GM23338 (cell line): Measurements from ENCODE around the gene LYZ. TPM values are rescaled to one million over a fixed set of nuclear protein-coding genes. Genes with fewer than 3 reads are reported as not detected.

ENCODE experiments used
- ATAC-seq: fragments of 200-7000 bp; cut with Tn5 transposase; 3 replicates; pipeline ENCODE4 v1.9.1; 2020
- DNase-seq: peaks from one replicate; pipeline ENCODE4 v3.0.0-alpha.2; 2015; ENCODE audit warnings: low spot score
- H2AFZ ChIP-seq: fragments of 200-600 bp; sonication (generic); 2 replicates; pipeline ENCODE4 v1.8.0; 2016; ENCODE audit warnings: antibody characterized with exemption, mild to moderate bottlenecking, moderate library complexity
- H3F3A ChIP-seq: fragments of 200-600 bp; sonication (generic); replicated peaks from 2 replicates; pipeline ENCODE4 v1.8.0; 2017; ENCODE audit warnings: antibody characterized with exemption, mixed run types, low read depth
- H3K27ac ChIP-seq: fragments of 200-600 bp; sonication (generic); 2 replicates; pipeline ENCODE4 v1.6.1; 2016; ENCODE audit warnings: low read depth
- H3K27me3 ChIP-seq: fragments of 200-600 bp; sonication (generic); 2 replicates; pipeline ENCODE4 v1.8.0; 2016; ENCODE audit warnings: mild to moderate bottlenecking, mixed run types, moderate library complexity; ENCODE audit not compliant: insufficient read depth
- H3K36me3 ChIP-seq: fragments of 200-600 bp; sonication (generic); 2 replicates; pipeline ENCODE4 v1.8.0; 2016; ENCODE audit warnings: mild to moderate bottlenecking; ENCODE audit not compliant: insufficient read depth
- H3K4me1 ChIP-seq: fragments of 200-600 bp; sonication (generic); 2 replicates; pipeline ENCODE4 v1.8.0; 2016; ENCODE audit warnings: mild to moderate bottlenecking, moderate library complexity; ENCODE audit not compliant: insufficient read depth
- H3K4me2 ChIP-seq: fragments of 200-600 bp; sonication (generic); 2 replicates; pipeline ENCODE4 v1.7.1; 2017; ENCODE audit warnings: mixed run types
- H3K4me3 ChIP-seq: fragments of 200-600 bp; sonication (generic); 2 replicates; pipeline ENCODE4 v1.6.1; 2016; ENCODE audit warnings: mixed run types
- H3K79me2 ChIP-seq: fragments of 200-600 bp; sonication (generic); replicated peaks from 2 replicates; pipeline ENCODE4 v1.8.0; 2017; ENCODE audit warnings: mild to moderate bottlenecking; ENCODE audit not compliant: insufficient read depth
- H3K9me2 ChIP-seq: fragments of 200-600 bp; sonication (generic); 2 replicates; pipeline ENCODE4 v1.8.0; 2017; ENCODE audit not compliant: insufficient read depth
- H4K20me1 ChIP-seq: fragments of 200-600 bp; sonication (generic); replicated peaks from 2 replicates; pipeline ENCODE4 v1.8.0; 2017; ENCODE audit warnings: mild to moderate bottlenecking; ENCODE audit not compliant: insufficient read depth
- H3K27ac Mint-ChIP-seq: 2 replicates; pipeline ENCODE4 v1.8.0; 2020; ENCODE audit warnings: inconsistent platforms, mild to moderate bottlenecking, moderate library complexity, mixed read lengths
- H3K27me3 Mint-ChIP-seq: 3 replicates; pipeline ENCODE4 v1.8.0; 2022; ENCODE audit warnings: low read depth, mild to moderate bottlenecking, moderate library complexity, mixed read lengths, inconsistent platforms; ENCODE audit not compliant: insufficient read depth, poor library complexity
- H3K36me3 Mint-ChIP-seq: 3 replicates; pipeline ENCODE4 v1.8.0; 2021; ENCODE audit warnings: low read depth, mild to moderate bottlenecking, inconsistent platforms, moderate library complexity, mixed read lengths
- H3K4me1 Mint-ChIP-seq: 3 replicates; pipeline ENCODE4 v1.8.0; 2020; ENCODE audit warnings: mild to moderate bottlenecking, inconsistent platforms, mixed read lengths
- H3K4me3 Mint-ChIP-seq: 3 replicates; pipeline ENCODE4 v1.8.0; 2021; ENCODE audit warnings: moderate library complexity, mild to moderate bottlenecking, inconsistent platforms, mixed read lengths
- H3K9me3 Mint-ChIP-seq: 3 replicates; pipeline ENCODE4 v1.8.0; 2020; ENCODE audit warnings: moderate library complexity, mild to moderate bottlenecking, inconsistent platforms, mixed read lengths
- CREB1 ChIP-seq: fragments of 250-450 bp; sonication (Bioruptor Pico); IDR thresholded peaks from 2 replicates; pipeline ENCODE4 v1.5.0; 2020; ENCODE audit warnings: low read depth, mild to moderate bottlenecking, moderate library complexity
- JUNB ChIP-seq: IDR thresholded peaks from one replicate; pipeline ENCODE4 v1.6.1; 2016; ENCODE audit warnings: antibody characterized with exemption; ENCODE audit not compliant: unreplicated experiment
- NANOG ChIP-seq: IDR thresholded peaks from 2 replicates; pipeline ENCODE4 v1.6.1; 2016; ENCODE audit warnings: antibody characterized with exemption, borderline replicate concordance
- POLR2AphosphoS5 ChIP-seq: IDR thresholded peaks from 2 replicates; pipeline ENCODE4 v1.6.1; 2016; ENCODE audit warnings: antibody characterized with exemption, low read depth
- STAT1 ChIP-seq: IDR thresholded peaks from one replicate; pipeline ENCODE4 v1.6.1; 2016; ENCODE audit warnings: antibody characterized with exemption; ENCODE audit not compliant: unreplicated experiment
- ZNF331 ChIP-seq: fragments of 250-450 bp; sonication (Bioruptor Pico); IDR thresholded peaks from 2 replicates; pipeline ENCODE4 v1.5.0; 2020; ENCODE audit warnings: low read depth, mild to moderate bottlenecking, moderate library complexity
- polyA plus RNA-seq: library from polyadenylated mRNA; unstranded; fragments of >200 nt; fragmentation: Nextera tagmentation; extraction: Ambion mirVana; gene quantifications from 2 replicates; pipeline ENCODE4 v1.2.1, GENCODE V29; 2016
- total RNA-seq: library from RNA; depleted of rRNA; stranded (reverse); fragments of >200 nt; shearing (Covaris generic); gene quantifications from 2 replicates; pipeline ENCODE4 v1.2.3, GENCODE V29; 2014
- TF ChIP-seq, protein P1 (sequence below): IDR thresholded peaks from 2 replicates; pipeline ENCODE4 v1.6.1; 2016; ENCODE audit warnings: antibody characterized with exemption

The LYZ gene
- total and polyA plus RNA-seq, 2 experiments from 2014 or later = not detected

DNA sequence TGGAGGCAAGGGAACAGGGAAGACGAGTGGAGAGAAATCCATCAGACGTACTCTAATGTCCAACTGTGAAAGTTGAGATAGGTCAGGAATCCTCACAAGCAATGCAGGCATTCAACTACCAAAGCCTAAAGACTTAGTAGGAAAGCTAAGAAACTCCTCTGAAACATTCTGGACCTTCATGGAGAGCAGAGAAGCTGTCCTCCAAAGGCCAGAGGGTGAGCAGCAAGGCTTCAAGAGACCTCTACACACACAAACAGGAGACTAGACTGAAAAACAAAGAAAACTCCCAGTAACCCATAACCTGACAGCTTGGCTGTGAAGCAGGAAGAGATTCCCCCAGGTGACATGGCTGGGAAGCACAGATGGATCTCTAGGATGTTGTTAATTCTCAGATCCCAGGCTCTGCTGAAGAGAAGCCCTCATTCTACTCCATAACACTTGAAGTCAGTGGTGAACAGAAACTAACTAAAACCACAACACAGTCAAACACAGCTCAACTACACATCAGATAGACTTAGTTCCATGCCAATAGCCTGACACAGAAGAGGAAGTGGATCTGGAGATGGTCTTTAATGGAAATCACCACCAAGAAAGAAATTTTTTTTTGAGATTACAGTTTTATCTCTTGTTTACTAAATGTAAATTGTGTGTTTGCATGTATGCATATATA is 23.2 kb upstream of the LYZ start:
- Mint-ChIP-seq H3K36me3 (peaks cover 2% of the 10 kb centered on the region; the same call in 2 of the 3 replicates), H3K9me3 (peaks cover 8% of the 10 kb centered on the region; the same call in 2 of the 3 replicates), H3K27me3 (no peaks in the 10 kb centered on the region), H3K27ac (no peak overlapping the region), H3K4me1 (peaks cover 38% of the 10 kb centered on the region), H3K4me3 (no peak overlapping the region)
- TF ChIP-seq ZNF331 (CRISPR knock-in tag) (no peak), STAT1 (no peak)
- TF ChIP-seq, protein P1, sequence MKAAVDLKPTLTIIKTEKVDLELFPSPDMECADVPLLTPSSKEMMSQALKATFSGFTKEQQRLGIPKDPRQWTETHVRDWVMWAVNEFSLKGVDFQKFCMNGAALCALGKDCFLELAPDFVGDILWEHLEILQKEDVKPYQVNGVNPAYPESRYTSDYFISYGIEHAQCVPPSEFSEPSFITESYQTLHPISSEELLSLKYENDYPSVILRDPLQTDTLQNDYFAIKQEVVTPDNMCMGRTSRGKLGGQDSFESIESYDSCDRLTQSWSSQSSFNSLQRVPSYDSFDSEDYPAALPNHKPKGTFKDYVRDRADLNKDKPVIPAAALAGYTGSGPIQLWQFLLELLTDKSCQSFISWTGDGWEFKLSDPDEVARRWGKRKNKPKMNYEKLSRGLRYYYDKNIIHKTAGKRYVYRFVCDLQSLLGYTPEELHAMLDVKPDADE = no peak
- H3K27me3 ChIP-seq = no peaks in the 10 kb centered on the region
- peaks cover 20% of the 10 kb centered on the region for H3K4me1 ChIP-seq
- no peak overlapping the region for H3K4me2 ChIP-seq
- no peaks in the 10 kb centered on the region for H4K20me1 ChIP-seq
- ATAC-seq = no peak
- H2AFZ ChIP-seq = no peak overlapping the region
- H3K36me3 ChIP-seq = no peaks in the 10 kb centered on the region
- H3K4me3 ChIP-seq = no peak overlapping the region
- H3K79me2 ChIP-seq = no peaks in the 10 kb centered on the region
- DNase-seq = no peak
- no peak overlapping the region for H3K27ac ChIP-seq
- H3F3A ChIP-seq = no peaks in the 10 kb centered on the region
- peaks cover 3% of the 10 kb centered on the region; the same call in 1 of the 2 replicates for H3K9me2 ChIP-seq

DNA sequence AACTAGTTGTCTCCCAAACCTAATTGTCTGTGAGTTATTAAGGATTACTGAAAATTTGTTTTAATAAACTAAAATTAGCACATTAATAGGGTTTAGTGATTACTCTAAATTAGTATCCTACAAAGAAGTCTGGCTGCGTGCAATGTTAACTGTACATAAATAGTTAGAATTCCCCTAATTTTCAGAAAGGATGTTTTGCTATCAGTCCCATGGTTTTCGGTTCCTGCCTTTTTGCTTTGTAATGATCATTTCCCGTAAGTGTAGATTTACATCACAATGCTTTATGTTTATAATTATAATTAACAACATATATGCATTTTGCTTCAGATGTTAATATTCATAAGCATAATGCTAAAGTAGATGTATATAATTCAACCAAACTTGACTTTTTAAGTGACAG is 19.8 kb upstream of the LYZ start:
- no peaks in the 10 kb centered on the region for H3K27me3 ChIP-seq
- Mint-ChIP-seq H3K27me3 (no peaks in the 10 kb centered on the region), H3K36me3 (no peaks in the 10 kb centered on the region; the same call in 2 of the 3 replicates), H3K4me1 (peaks cover 56% of the 10 kb centered on the region), H3K9me3 (no peaks in the 10 kb centered on the region), H3K4me3 (peak overlapping the region; percentile 38; the same call in 2 of the 3 replicates), H3K27ac (peak overlapping the region; percentile 87)
- peak overlapping the region; percentile 15 for H3K4me3 ChIP-seq
- no peaks in the 10 kb centered on the region for H3K79me2 ChIP-seq
- peak overlapping the region; percentile 89 for H3K27ac ChIP-seq
- peak overlapping the region; percentile 34 for H3K4me2 ChIP-seq
- TF ChIP-seq, protein P1 = no peak
- TF ChIP-seq JUNB (no peak), STAT1 (no peak), POLR2AphosphoS5 (no peak), CREB1 (CRISPR knock-in tag) (no peak), NANOG (0 out of 2 replicates have a peak, but pooled peaks have one; percentile 13), ZNF331 (CRISPR knock-in tag) (no peak)
- DNase-seq = no peak
- peaks cover 41% of the 10 kb centered on the region for H3K4me1 ChIP-seq
- no peaks in the 10 kb centered on the region for H3K9me2 ChIP-seq
- no peak overlapping the region for H2AFZ ChIP-seq
- no peaks in the 10 kb centered on the region for H4K20me1 ChIP-seq
- no peaks in the 10 kb centered on the region for H3K36me3 ChIP-seq
- no peak for ATAC-seq
- 0 out of 2 replicates have a peak, but pooled peaks cover 4% of the 10 kb centered on the region for H3F3A ChIP-seq
